GM19438 (cell line): ENCODE results near the gene SEC24C.

Experiments
- ATAC-seq: cut with Tn5 transposase; IDR thresholded peaks from one replicate; pipeline ENCODE4 v1.9.1; 2021; ENCODE audit warnings: low read depth; ENCODE audit not compliant: unreplicated experiment

SEC24C gene

DNA sequence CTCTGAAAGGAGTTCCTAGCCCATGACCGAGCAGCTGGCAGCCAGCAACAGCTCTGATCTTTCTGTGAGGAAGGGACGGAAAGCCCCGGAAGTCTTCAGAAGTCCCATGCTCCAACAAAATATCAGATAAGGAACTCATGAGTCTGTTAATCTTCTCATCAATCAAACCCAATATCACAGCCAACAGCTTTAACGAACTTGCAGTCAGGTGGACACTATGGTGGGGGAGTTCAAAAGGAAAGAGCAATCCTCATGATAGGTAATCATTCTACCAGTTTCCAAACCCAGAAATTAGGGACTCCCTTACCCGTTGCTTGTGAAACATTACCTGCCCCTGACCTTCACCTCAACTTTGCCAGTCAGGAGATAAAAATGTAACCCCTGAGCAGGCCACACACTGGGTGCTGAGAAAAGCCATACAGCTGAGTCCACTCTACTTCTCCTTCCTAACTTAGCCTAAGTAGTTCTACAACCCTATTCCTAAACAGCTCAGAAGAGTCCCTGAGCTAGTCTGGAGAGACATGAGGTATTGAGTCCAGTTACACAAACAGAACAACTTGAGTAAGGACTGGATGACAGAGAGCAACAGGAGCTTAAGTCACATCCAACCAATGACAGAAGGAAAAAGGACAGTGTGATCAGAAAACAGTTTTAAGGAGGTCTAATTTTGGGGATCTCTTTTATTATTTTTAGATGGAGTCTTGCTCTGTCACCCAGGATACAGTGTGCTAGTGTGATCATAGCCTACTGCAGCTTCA is 65.1 kb downstream of the SEC24C start:
- no peak for ATAC-seq

DNA sequence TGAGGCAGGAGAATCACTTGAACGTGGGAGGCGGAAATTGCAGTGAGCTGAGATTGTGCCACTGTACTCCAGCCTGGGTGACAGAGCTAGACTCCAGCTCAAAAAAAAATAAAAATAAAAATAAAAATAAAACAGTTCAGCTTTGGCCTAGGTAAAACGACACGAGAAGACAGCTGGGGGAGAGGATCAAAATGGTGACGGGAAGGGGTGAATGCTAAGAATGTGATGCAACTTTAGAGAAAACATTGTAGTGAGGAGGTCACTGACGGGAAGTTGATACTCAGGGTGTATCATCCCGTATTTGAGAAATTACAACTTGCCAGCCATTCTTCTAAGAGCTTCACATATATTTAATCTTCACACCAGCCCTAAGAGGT is 66.2 kb downstream of the SEC24C start:
- ATAC-seq = no peak

DNA sequence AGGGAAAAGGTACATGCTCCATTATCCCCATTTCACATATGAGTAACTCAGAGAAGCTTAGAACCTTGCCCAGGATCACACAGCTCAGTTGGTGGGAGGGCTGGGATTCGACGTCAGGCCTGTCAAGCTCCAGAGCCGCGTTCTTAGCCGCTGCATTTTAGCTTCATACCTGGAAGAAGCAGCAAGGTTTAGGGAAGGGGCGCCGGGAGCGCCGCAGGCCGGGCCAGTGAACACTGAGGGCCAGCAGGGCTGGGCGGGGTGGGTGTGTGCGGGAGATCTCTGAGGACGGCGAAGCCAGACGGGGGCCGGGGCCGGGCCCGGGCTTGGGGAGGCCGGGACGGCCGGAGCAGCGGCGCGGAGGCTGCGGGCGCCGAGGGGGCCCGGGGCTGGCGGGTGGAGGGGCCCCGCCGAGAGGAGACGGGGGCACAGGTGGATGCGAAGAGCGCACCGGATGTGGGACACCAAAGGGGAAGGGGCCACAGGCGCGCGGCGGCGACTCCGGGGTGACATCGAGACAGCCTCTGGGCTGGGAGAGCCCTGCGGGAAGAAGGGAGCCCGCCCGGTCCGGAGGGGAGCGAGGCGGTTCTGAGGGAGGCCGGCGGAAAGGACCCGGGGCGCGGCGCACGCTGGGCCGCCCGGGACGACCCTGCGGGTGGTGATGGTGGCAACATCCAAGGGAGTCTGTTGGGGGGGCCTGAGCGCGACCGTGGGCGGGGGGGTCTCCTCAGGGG is 66.7 kb downstream of the SEC24C start:
- ATAC-seq = peak; percentile 40

DNA sequence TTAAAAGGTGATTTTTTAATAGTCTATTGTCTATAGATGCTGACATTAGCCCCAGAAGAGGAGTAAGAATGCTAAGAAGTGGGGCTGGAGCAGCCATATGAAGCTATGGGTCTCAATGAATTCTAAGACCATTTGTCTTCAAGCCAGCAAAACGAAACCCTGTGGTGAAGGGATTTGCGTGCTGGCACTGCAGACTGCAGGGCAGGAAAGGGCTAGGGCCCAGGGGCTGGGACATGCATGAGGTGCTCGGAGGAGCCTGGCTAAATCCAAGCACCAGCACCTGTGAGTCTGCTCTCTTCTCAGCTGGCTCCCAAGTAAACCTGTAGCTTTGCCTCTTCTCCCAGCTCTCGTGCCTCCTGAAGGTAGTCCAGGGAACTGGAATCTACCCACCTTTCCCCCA is 68.5 kb downstream of the SEC24C start:
- no peak for ATAC-seq

DNA sequence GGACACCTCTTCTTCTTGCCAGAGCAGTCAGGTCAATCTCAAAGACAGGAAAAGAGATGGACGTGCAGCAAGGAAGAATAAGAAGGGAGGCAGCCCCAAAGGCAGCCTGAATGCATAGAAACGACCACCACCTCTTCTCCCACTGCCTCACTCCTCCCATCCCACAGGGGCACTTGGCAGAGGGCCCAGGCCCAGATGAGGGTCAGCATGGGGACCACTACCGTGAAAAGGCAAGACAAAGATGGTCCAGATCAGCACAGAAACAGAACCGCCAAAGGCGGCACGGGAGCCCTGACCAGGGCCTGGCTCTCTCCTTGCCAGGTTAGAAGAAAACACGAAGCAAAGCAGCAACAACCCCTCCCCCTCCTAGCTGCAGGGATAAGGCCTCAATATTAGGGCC is 69.2 kb downstream of the SEC24C start:
- ATAC-seq = no peak

DNA sequence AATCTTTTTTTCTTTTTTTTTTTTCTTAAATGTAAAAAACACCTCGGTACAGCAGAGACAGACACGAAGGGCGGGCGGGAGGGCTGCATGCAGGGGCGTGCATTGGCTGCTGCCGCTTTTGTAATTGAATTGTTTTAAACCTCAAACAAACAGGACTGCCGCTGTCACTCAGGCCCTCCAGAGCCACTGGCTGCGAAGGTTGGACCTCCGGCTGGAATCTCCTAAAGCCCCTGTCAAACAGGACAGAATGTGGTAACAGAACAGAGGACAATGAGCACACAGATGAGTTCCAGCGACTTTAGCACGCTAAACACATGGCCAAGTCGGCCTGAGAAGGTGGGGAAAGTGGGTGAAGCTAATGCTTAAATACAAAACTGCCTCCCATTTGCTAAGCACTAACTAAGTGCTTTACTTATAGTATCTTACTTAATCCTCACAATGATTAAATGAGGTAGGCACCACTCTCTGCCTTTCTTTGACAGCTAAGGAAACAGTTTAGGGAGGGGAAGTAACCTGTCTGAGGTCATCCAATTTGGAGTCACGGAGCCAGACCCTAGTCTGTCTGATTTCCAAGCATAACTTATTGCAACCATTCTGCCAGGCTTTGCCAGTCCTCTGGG is 70.2 kb downstream of the SEC24C start:
- ATAC-seq = no peak

DNA sequence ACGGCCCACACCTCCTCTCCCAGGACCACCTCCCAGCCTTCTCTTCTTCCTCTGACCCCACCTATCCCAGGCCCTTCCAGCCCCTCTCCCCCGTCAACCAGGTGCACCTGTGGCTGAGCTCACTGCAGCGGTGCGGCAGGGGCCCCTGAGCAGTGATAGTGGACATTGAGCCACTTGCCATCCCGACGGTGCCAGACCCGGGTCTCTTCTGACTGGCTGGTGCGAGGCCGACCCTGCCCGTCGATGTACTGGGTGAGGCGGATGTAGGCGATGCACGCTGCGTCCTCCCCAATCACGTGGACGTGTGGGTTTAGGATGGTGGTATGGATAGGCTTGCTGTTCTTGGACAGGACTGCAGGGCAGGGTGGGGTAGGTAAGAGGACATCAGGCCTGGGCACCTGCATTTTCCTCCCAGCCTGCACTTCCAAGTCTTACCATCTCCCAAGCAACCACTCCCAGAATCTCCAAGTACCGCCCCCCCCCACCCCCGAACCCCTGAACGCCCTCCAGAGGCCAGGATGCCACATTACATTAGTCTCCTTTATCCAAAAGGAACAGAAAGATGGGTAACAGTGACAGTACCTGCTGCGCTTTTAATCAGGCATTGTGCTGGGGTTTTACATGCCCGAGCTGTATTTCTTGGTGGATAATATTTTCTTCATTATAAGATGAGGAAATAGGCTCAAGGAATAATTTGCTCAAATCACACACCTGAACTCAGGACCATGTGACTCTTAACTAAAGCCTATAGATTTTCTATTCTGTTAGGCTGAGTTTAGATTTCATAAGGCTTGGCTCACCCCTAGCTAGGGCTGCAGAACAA is 70.9 kb downstream of the SEC24C start:
- ATAC-seq = no peak

DNA sequence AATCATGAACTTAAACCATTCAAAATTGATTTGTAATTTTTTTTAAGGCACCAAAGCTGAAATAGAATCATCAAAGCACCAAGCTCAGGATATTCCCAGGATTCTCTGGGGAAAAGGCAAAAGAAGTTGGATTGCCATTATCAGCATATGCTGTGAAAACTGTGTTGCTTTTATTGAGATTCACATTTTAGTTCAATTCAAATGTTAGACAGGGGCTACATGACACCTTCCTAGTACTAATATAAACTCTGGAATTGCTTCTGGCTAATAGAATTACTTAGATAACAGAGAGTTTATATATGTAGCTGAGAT is 71.5 kb downstream of the SEC24C start:
- no peak for ATAC-seq

DNA sequence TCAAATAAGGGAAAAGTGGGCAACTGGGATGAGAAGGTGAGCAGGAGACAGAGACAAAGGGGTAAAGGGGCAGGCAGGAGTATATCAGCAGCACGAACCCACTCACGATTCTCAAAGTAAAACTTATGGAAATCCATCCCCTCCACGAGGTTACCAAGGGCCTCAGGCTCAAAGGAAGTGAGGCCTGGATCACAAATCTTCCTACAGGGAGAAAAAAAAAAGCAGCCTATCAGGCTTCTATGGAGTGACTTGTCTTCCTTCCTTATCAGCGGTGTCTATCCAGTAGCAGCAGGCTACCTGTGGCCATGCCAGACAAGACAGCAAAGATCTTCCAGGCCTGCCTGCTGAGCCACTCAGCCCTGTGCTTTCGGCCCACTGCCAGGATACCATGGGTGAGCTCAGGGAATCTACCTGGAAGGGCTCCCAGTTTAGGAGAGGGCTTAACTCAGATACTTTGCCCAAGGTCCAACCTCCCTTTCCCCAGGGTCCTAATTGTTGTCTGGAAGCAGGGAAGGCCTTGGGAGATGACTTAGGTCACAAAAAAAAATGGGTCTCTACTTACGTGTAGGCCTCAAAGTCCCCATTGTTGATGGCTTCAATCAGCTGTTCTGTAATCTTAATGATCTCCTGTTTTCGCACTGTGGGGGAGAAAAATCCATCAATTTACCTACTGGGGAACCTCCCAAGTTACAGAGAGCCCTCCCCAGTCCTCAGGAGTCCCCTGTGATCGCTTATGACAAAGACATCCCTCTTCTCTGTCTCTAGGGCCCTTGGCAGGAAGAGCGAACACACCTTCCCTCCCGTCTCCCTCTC is 73.0 kb downstream of the SEC24C start:
- ATAC-seq = no peak

DNA sequence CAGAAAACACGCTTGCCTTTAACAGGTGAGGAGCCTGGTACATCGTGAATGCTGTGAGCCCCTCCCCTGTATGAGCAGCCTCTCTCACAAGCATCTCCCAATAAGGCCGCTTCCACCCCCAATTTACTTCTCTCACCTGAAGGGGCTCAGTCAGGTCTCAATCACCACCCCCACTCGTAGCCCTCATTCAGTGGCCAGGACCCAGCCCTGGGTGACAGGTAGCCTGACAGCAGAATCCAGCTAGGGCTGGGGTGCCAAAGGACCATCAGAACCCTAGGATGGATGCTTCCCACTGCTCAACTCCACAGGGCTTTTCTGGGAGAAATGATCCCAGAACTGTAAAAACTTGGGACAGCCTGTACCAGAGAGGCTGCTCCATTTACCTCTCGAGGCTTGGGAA is 73.7 kb downstream of the SEC24C start:
- ATAC-seq = no peak

DNA sequence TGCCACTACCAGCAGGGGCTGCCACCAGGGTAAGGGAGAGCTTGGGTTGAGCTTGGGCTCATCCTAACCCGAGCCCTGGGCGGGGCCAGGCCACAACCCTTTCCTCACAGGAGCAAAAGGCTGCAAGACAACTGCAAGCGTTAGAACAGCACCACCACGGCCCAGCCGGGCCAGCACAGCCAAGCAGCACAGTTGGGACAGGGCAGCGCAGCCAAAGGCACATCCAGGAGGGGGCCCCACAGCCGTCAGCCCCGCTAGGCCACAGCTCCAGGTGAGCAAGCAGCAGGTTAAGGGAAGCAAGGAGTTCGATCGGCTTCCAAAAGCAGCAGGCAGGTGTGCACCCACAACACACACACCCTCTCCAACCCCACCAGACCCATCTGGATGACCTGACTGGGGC is 74.2 kb downstream of the SEC24C start:
- no peak for ATAC-seq

DNA sequence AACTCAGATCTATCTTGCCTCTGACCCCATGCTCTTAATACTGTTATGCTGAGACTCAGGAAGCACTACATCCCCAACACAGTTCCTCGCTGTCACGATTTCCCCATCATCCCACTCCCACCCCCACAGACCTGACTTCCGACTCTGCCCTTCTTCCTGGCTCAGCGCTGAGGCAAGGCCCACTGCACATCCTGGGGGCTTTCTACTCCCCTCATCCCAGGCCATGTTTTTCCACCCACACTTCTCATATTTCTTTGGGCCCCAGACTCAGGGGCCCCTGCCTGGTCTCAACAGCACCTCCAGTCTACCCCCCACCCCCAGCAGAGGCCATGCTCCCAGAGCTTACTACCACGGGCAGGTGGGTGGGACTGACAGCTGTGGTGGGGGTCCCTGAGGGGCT is 74.9 kb downstream of the SEC24C start:
- ATAC-seq = no peak

DNA sequence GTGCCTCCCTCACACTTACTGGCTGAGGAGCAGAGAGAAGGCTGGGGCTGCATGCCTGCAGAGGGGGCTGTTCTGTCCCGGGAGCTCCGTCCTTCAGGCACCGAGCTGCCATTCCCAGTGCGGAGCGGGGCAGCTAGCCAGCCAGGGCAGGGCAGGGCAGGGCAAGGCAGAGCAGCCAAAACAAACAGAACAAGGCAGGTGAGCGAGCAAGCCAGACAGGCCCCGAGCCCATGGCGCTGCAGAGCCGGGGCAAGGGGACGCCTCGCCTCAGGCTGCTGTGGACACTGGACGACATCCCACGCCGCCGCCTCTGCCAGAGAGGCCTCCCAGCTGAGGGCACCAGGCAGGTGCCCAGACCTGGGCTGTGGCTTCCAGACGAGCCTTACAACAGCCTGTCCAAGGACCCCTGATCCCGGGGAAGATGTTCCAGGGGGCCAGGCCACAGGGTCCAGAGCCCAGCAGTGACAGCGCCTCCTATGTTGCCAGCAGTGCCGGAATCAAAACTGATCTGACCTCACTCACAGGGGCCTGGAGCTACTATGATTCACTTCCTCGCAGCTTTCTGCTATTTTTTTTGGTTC is 75.4 kb downstream of the SEC24C start:
- ATAC-seq = no peak
